Epidermal melanocyte (primary cell): Measurements from ENCODE around the gene C12orf54.
"Not testable (repeated sequence)": the region's sequence is repeated elsewhere in the genome, so short reads cannot be mapped to it uniquely, and the experiment has no call there.

Experiments used
- DNase-seq: peaks from one replicate; pipeline ENCODE4 v3.0.0; 2011; ENCODE audit warnings: low spot score; ENCODE audit not compliant: insufficient read length

Gene C12orf54

GRCh38 chr12:48482198-48482597 is at the start of gene C12orf54:
TSS of gene C12orf54 (plus strand) at chr12:48482498. CDS start at chr12:48483297, 799 bp downstream.
- DNase-seq, result no peak

- not testable (repeated sequence) for DNase-seq
These were observed 48.3 kb upstream of the C12orf54 start for GRCh38 chr12:48434016-48434415.

- DNase-seq, result no peak
These were observed 41.2 kb upstream of the C12orf54 start for GRCh38 chr12:48441069-48441468.

GRCh38 chr12:48442179-48442847 is 40.0 kb upstream of the C12orf54 start:
- no peak for DNase-seq

DNA sequence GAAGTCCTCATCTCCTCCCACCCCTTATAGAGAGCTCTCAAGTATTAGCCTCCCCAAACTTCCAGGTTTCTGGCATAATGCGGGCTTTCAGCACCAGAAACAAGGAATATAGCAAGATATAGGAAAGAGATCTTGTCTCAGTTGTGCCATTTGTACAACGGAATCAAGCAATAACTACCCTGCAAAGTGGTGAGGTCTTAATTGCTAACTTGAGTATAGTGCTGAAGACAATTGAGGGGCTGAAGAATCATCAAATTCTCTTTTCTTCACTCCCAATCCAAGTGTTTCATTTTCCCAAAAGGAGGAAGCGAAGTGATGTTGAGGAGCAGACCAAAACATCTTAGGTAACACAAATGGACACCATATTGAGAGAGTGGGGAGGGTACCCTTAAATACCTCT is 36.8 kb upstream of the C12orf54 start:
- no peak for DNase-seq

DNA sequence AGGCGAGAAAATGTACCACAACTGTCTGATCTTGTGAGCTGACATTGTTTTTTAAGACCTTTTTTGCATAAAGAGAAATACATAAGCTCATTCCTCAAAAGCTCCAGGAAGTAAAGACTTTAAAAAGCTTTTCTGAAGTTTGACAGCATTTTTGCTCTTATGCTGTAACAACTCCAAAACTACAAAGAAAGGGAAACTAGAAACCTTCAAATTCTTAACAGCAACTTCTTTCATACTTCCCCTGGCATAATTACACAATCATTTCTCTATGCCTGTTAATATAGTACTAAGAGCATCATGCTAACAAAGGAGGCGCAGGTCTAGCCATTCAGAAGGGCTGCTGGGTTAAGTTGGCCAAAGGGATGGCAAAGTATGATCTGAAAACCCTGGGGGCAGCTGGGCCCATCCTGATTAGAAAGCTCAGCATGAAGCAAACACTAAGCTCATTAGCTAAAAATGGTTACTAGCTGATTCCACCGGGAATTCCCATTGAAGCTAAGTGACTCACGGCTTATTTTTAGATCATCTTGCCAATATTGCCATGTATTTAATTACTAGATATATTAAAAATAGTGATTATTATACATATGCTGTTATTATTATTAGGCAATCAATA is 36.0 kb upstream of the C12orf54 start:
- no peak for DNase-seq

DNA sequence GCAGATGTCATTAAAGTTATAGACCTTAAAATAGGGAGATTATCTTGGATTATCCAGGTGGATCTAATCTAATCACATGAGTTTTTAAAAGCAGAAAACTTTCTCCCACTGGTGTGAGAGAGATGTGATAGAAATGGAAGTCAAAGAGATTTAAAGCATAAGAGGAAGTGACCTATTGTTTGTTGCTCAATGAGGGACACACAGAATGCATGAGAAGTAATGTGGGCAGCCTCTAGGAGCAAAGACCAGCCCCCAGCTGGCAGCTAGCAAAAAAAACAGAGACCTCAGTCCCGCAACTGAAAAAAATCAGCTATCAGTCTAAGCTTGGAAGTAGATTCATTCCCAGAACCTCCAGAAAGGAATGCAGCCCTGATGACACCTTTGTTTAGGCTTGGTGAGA is 34.5 kb upstream of the C12orf54 start:
- no peak for DNase-seq

DNA sequence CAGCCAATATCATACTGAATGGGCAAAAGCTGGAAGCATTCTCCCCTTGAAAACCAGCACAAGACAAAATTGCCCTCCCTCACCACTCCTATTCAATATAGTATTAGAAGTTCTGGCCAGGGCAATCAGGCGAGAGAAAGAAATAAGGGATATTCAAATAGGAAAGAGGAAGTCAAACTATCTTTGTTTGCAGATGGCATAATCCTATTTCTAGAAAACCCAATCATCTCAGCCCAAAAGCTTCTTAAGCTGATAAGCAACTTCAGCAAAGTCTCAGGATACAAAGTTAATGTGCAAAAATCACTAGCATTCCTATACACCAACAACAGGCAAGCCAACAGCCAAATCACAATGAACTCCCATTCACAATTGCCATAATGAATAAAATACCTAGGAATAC is 30.9 kb upstream of the C12orf54 start:
- DNase-seq, result no peak

DNA sequence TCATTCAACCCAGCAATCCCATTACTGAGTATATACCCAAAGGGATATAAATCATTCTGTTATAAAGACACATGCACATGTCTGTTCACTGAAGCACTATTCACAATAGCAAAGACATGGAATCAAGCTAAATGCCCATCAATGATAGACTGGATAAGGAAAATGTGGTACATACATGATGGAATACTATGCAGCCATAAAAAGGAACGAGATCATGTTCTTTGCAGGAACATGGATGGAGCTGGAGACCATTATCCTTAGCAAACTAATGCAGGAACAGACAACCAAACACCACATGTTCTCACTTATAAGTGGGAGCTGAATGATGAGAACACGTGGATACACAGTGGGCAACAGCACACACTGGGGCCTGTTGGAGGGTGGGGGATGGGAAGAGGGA is 29.3 kb upstream of the C12orf54 start:
- not testable (repeated sequence) for DNase-seq

- DNase-seq, result no peak
These were observed 27.6 kb upstream of the C12orf54 start for GRCh38 chr12:48454667-48455066.

- no peak for DNase-seq
These were observed 27.2 kb upstream of the C12orf54 start for GRCh38 chr12:48455116-48455515.

- no peak for DNase-seq
These were observed 23.0 kb upstream of the C12orf54 start for GRCh38 chr12:48459259-48459658.

DNA sequence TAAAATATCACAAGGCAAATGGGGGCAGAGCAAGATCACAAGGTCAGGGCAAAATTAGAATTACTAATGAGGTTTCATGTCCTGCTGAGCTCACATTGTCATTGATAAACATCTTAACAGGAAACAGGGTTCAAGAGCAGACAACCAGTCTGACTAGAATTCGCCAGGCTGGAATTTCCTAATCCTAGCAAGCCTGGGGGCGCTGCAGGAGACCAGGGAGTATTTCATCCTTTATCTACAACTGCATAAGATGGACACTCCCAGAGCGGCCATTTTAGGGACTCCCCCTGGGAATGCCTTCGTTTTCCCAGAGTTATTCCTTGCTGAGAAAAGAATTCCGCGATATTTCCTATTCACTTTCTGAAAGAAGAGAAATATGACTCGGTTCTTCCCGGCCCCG is 13.3 kb upstream of the C12orf54 start:
- not testable (repeated sequence) for DNase-seq

- no peak for DNase-seq
These were observed 10.0 kb upstream of the C12orf54 start, which contains the start of gene ANP32D for GRCh38 chr12:48472259-48472658. TSS of gene ANP32D (plus strand) at chr12:48472559. CDS start at chr12:48472665, 106 bp downstream.

GRCh38 chr12:48473061-48473460 is 9.2 kb upstream of the C12orf54 start:
- DNase-seq, result no peak

GRCh38 chr12:48474497-48474896 is 7.8 kb upstream of the C12orf54 start:
- not testable (repeated sequence) for DNase-seq

GRCh38 chr12:48482930-48483329 is 632 bp downstream of the C12orf54 start:
- DNase-seq, result no peak

DNA sequence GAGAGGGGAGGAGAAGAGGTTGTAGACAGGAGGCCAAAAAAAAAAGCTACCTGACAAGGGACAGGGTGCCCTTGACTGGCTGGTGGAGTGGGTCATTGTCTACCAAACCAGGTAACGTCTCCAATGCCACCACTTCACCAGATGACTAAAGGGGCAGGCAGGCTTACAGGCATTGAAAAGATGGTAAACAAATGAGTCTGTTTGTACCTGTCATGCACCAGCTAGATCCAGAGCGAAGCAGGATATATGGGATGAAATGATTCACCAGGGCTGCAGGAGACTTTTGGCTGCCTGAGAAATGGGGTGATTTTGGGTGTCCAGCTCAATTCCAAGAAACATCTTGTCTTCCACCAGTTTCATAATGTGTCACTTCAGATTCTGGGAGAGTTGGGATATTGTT is 4.0 kb downstream of the C12orf54 start:
- no peak for DNase-seq

- DNase-seq, result no peak
These were observed 4.4 kb downstream of the C12orf54 start for GRCh38 chr12:48486679-48487078.

- no peak for DNase-seq
These were observed 6.7 kb downstream of the C12orf54 start for GRCh38 chr12:48489012-48489411.

- DNase-seq, result not testable (repeated sequence)
These were observed 7.2 kb downstream of the C12orf54 start for GRCh38 chr12:48489456-48489855.

DNA sequence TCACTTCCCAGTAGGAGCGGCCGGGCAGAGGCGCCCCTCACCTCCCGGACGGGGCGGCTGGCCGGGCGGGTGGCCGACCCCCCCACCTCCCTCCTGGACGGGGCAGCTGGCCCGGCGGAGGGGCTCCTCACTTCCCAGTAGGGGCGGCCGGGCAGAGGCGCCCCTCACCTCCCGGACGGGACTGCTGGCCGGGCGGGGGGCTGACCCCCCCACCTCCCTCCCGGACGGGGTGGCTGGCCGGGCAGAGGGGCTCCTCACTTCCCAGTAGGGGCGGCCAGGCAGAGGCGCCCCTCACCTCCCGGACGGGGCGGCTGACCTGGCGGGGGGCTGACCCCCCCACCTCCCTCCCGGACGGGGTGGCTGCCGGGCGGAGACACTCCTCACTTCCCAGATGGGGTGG is 18.0 kb downstream of the C12orf54 start:
- DNase-seq, result not testable (repeated sequence)

DNA sequence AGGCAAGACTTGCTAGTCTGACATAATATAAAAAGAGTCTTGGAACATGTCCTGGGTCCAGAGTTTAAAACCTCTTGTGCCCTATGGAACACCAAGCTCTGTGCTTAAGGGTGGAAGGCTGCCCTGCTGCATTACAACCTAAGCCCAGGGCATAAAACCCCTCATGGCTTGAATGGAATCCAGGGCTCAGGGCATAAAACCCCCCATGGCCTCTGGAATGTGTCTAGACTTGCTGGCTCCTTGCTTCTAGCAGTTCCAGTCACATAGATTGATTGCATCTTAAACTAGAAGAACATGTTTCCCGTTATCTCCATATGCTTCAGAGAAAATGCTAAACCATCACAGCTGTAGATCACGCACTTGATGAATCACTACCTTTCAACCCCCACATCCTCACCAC is 24.5 kb downstream of the C12orf54 start:
- not testable (repeated sequence) for DNase-seq
